ENCODE measurements around the gene HDLBP.

HDLBP gene

DNA sequence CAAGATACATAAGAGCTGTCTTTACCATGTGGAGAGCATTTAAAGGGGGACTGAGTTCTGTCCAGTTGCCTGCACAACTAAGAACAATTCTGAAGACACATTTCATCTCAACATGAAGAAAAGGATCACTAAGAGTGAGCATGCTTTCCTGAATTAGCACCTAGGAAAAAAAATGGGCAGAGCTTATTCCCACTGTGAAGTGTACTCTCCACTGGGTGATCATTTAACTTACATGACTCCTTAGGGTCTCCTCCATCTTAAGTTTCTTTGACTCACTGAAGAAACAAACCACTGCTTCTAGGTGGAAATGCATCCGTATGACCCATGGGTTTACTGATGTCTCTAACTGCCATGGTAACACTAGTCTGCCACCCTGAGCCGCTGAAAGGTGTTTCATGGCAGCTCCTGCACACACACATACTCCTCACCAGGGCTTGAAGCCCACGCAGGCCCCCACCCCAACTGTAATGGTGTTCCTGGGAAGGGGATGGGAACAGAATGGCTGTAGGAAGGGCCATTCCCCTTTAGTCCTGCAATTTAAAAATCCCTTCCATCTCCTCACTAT is 27.1 kb downstream of the HDLBP start:
- DNase-seq (ENCODE audit: low read depth in 1 of 2, low spot score in 1 of 2): no peak
- H3K4me3 ChIP-seq (replicated peaks; ENCODE audit: insufficient read depth, low read length): no peak overlapping the region
- H3K27me3 ChIP-seq (ENCODE audit: insufficient read depth, poor library complexity, severe bottlenecking): no peaks in the 10 kb centered on the region
- no peak overlapping the region for H3K27ac ChIP-seq (replicated peaks)
- TF ChIP-seq, protein P1, sequence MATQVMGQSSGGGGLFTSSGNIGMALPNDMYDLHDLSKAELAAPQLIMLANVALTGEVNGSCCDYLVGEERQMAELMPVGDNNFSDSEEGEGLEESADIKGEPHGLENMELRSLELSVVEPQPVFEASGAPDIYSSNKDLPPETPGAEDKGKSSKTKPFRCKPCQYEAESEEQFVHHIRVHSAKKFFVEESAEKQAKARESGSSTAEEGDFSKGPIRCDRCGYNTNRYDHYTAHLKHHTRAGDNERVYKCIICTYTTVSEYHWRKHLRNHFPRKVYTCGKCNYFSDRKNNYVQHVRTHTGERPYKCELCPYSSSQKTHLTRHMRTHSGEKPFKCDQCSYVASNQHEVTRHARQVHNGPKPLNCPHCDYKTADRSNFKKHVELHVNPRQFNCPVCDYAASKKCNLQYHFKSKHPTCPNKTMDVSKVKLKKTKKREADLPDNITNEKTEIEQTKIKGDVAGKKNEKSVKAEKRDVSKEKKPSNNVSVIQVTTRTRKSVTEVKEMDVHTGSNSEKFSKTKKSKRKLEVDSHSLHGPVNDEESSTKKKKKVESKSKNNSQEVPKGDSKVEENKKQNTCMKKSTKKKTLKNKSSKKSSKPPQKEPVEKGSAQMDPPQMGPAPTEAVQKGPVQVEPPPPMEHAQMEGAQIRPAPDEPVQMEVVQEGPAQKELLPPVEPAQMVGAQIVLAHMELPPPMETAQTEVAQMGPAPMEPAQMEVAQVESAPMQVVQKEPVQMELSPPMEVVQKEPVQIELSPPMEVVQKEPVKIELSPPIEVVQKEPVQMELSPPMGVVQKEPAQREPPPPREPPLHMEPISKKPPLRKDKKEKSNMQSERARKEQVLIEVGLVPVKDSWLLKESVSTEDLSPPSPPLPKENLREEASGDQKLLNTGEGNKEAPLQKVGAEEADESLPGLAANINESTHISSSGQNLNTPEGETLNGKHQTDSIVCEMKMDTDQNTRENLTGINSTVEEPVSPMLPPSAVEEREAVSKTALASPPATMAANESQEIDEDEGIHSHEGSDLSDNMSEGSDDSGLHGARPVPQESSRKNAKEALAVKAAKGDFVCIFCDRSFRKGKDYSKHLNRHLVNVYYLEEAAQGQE (IDR thresholded peaks at IDR 0.05; ENCODE audit: insufficient replicate concordance, low read depth): no peak
- no peak for TF ChIP-seq SPI1 (IDR thresholded peaks at IDR 0.05; ENCODE audit: borderline replicate concordance, low read depth)
- TF ChIP-seq GABPA (IDR thresholded peaks at IDR 0.05; ENCODE audit: low read depth): no peak
- no peak for TF ChIP-seq POLR2AphosphoS5 (IDR thresholded peaks at IDR 0.05; ENCODE audit: low read depth)
- TF ChIP-seq, protein P2, sequence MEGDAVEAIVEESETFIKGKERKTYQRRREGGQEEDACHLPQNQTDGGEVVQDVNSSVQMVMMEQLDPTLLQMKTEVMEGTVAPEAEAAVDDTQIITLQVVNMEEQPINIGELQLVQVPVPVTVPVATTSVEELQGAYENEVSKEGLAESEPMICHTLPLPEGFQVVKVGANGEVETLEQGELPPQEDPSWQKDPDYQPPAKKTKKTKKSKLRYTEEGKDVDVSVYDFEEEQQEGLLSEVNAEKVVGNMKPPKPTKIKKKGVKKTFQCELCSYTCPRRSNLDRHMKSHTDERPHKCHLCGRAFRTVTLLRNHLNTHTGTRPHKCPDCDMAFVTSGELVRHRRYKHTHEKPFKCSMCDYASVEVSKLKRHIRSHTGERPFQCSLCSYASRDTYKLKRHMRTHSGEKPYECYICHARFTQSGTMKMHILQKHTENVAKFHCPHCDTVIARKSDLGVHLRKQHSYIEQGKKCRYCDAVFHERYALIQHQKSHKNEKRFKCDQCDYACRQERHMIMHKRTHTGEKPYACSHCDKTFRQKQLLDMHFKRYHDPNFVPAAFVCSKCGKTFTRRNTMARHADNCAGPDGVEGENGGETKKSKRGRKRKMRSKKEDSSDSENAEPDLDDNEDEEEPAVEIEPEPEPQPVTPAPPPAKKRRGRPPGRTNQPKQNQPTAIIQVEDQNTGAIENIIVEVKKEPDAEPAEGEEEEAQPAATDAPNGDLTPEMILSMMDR (IDR thresholded peaks at IDR 0.05; ENCODE audit: insufficient read depth, low read length): no peak

DNA sequence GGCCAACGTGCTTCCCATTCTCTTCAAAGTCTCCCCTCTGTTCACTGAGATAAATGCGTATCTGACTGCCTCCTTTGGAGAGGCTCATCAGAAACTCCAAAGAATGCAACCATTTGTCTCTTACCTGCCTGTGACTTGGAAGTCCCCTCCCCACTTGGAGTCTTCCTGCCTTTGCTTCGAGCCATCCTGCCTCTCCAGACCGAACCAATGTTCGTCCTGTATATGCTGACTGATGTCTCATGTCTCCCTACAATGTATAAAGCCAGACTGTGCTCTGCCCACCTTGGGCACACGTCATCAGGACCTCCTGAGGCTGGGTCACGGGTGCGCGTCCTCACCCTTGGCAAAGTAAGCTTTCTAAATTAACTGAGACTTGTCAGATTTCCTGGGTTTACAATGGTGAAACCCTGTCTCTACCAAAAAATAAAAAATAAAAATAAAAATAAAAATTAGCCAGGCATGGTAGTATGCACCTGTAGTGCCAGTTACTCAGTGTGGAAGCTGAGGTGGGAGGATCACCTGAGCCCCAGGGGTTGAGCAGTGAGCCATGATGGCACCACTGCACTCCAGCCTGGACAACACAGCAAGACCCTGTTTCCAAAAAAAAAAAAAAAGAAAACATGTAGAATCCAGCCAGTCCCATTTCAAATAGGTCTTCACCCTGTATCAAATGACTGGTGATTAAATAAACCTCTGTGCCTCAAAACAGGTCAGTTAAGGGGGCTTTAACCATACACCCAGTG is 29.0 kb downstream of the HDLBP start:
- Histone ChIP-seq H3K27me3 (ENCODE audit: insufficient read depth, poor library complexity, severe bottlenecking) (no peaks in the 10 kb centered on the region), H3K27ac (replicated peaks) (no peak overlapping the region), H3K4me3 (replicated peaks; ENCODE audit: insufficient read depth, low read length) (no peak overlapping the region)
- TF ChIP-seq, protein P2 (IDR thresholded peaks at IDR 0.05; ENCODE audit: insufficient read depth, low read length): no peak
- TF ChIP-seq SPI1 (IDR thresholded peaks at IDR 0.05; ENCODE audit: borderline replicate concordance, low read depth): no peak
- no peak for TF ChIP-seq GABPA (IDR thresholded peaks at IDR 0.05; ENCODE audit: low read depth)
- no peak for DNase-seq (ENCODE audit: low read depth in 1 of 2, low spot score in 1 of 2)

DNA sequence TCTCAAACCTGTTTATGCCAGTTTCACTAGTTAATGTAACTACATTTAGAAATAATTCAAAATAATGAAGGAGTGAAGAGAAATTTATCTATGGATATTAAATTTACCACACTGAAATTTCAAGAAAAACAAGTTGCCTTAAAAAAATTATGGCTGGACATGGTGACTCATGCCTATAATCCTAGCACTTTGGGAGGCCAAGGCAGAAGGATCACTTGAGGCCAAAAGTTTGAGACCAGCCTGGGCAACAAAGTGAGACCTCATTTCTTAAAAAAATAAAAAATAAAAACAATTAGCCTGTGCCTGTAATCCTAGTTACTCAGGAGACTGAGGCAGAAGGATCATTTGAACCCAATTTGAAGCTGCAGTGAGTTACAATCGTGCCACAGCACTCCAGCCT is 29.9 kb downstream of the HDLBP start:
- Histone ChIP-seq H3K27ac (replicated peaks) (no peak overlapping the region), H3K27me3 (ENCODE audit: insufficient read depth, poor library complexity, severe bottlenecking) (no peaks in the 10 kb centered on the region), H3K4me3 (replicated peaks; ENCODE audit: insufficient read depth, low read length) (no peak overlapping the region)
- no peak for TF ChIP-seq SPI1 (IDR thresholded peaks at IDR 0.05; ENCODE audit: borderline replicate concordance, low read depth)
- TF ChIP-seq, protein P2 (IDR thresholded peaks at IDR 0.05; ENCODE audit: insufficient read depth, low read length): no peak
- TF ChIP-seq GABPA (IDR thresholded peaks at IDR 0.05; ENCODE audit: low read depth): no peak
- TF ChIP-seq, protein P1 (IDR thresholded peaks at IDR 0.05; ENCODE audit: insufficient replicate concordance, low read depth): no peak
- no peak for TF ChIP-seq POLR2AphosphoS5 (IDR thresholded peaks at IDR 0.05; ENCODE audit: low read depth)
- DNase-seq (ENCODE audit: low read depth in 1 of 2, low spot score in 1 of 2): no peak

All from HL-60 (cell line).